GM12865 (cell line): Measurements from ENCODE around the gene GOLGA6L7.
"Not testable (repeated sequence)": the region's sequence is repeated elsewhere in the genome, so short reads cannot be mapped to it uniquely, and the experiment has no call there.

ENCODE experiments used
- DNase-seq: peaks from one replicate; pipeline ENCODE4 v3.0.0; 2010; ENCODE audit warnings: low read depth
- H3K4me3 ChIP-seq: 2 replicates; pipeline ENCODE4 v1.5.1; 2011; ENCODE audit warnings: mild to moderate bottlenecking, low read depth, low read length, control low read depth
- TF ChIP-seq, protein P1 (sequence below): IDR thresholded peaks from 2 replicates; pipeline ENCODE4 v1.5.1; 2011; ENCODE audit warnings: low read length, control low read depth, low read depth, inconsistent platforms; ENCODE audit not compliant: insufficient read depth; ENCODE audit errors: missing control alignments

GOLGA6L7 gene

DNA sequence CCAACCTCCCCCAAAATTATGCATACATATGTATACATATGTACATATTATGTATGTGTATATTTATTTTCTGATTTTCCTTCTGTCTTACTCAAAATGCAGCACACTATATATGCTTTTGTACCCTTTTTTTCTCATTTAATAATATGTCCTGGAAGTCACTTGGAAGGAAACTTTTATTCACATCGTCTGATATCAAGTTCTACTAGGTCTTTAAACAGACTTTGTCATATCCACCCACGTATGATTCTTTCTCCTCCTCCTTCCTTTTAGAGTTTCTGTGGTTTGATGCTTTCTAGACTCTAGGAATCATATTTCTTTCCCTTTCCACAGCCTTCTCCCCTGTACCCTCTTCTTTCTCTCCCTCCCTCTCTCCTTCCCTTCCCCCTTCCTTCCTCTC lies 35.1 kb downstream of the GOLGA6L7 start:
- H3K4me3 ChIP-seq, DNase-seq: not testable (repeated sequence)

DNA sequence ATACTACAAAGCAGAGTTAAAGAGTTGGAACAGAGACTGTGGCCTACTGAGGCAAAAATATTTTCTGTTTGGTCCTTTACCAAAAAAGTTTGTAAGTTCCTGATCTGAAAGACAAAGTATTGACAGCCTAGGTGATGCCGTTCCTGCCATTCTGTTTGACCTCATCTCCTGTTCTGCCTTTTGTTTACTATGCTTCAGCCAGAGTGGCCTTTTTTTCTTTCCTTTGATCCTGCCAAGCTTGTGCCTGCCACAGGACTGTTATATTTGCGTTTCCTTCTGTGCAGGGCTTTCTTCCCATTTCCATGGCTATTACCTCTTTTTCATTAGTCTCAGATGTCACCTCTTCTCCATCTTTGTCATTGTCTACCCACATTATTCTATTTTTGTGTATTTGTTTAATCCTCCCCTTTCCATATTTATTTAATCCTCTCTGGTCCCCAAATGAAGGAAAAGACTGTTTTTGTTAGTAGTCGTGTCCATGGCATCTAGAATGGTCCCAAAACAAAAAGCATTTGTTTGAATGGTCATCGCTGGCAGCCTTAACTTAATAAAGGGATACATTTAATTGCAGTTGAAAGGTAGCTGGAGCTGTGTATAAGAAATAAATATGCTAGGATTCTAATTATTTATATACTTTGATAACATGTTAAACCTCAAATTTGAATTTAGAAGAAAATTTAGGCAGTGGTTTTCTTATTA lies 36.4 kb downstream of the GOLGA6L7 start:
- H3K4me3 ChIP-seq, DNase-seq: not testable (repeated sequence)

DNA sequence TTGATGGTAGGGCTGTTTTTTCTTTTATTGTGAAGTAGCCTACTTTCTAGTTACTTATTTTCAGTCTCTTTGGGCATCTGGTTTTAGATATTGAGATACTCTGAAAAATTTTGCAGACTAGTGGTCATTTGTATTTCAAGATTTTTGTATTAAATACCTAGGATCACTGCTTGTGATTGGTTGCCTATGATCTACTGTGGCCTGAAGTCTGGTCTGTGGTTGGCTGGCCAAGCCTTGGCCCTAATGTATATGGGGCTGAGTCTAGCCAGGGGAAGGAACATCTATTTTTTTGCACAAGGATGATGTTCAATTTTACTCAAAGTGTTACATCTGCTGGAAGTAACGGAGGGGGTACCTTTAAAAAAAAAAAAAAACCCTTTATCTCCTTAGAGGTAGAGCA lies 38.0 kb downstream of the GOLGA6L7 start:
- DNase-seq, H3K4me3 ChIP-seq: not testable (repeated sequence)

DNA sequence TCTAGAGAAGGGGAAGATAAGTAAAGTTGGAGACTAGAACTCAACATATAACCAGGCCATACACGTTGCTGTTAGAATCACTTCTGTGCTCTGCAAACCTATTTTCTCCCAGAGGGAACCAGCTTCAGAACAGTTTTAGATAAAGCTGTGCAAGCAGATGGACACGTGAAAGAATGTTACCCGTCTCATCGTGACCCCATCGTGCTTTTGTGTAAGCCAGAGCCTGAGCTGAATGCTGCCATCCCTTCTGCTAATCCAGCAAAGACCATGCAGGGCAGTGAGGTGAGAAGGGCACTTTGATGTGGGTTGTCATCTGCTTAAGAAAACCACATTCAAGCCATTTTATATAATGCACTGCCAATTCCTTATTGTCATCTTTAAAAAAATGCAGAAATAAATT lies 40.3 kb downstream of the GOLGA6L7 start:
- DNase-seq, H3K4me3 ChIP-seq: not testable (repeated sequence)

DNA sequence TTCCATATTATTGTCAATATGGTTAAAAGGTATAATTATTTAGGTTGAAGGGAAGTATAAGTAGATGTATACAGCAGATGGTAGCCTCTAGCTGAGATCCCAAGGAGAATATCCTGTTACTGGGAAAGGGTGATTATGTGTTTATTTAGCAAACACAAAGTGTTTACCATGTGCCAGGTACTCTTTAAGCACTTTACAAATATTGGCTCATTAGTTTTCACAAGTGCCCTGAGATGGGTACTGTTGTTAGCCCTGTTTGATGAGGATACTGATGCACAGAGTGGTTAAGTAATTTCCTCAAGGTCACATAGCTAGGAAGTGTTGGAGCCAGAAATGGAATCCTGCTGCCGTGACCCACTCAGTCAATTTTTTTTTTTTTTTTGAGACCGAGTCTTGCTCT lies 48.1 kb downstream of the GOLGA6L7 start:
- not testable (repeated sequence) for H3K4me3 ChIP-seq, DNase-seq

DNA sequence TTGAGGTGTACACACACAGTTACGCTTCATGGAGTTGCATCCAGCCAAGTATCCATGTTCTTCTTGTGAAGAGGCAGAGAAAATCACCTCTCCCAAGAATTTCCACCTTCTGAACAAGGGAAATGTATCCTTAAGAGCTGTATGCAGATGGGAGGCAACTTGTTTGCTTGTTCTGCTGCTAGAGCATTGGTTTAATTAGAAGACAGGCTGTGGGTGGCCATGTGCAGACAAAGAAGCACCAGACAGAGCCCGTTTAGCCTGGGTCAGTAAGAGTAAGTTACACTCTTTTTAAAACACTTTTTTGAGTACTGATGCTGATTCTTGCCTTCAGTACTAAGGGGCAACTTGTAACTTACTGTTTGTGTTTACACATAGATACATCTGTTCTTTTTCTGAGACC lies 50.2 kb downstream of the GOLGA6L7 start:
- not testable (repeated sequence) for H3K4me3 ChIP-seq, DNase-seq

DNA sequence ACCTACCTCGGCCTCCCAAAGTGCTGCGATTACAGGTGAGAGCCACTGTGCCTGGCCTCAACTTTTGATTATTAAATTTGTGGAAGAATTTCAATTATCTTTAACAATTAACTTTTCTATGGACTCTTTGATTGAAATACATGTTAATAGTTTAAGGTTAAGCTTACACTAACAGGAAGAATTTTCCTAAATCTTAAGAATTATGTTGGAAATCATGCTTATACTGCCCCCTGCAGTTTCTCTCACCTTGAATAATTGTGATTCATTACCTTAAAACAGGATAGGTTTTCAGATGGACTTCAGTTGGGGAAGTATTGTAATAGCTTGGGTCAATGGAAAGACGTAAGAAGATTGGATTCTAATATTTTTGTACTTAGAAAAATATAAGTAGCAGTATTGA lies 54.2 kb downstream of the GOLGA6L7 start:
- DNase-seq, H3K4me3 ChIP-seq: not testable (repeated sequence)
- TF ChIP-seq, protein P1, sequence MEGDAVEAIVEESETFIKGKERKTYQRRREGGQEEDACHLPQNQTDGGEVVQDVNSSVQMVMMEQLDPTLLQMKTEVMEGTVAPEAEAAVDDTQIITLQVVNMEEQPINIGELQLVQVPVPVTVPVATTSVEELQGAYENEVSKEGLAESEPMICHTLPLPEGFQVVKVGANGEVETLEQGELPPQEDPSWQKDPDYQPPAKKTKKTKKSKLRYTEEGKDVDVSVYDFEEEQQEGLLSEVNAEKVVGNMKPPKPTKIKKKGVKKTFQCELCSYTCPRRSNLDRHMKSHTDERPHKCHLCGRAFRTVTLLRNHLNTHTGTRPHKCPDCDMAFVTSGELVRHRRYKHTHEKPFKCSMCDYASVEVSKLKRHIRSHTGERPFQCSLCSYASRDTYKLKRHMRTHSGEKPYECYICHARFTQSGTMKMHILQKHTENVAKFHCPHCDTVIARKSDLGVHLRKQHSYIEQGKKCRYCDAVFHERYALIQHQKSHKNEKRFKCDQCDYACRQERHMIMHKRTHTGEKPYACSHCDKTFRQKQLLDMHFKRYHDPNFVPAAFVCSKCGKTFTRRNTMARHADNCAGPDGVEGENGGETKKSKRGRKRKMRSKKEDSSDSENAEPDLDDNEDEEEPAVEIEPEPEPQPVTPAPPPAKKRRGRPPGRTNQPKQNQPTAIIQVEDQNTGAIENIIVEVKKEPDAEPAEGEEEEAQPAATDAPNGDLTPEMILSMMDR, result peak; percentile 10
